Stimulated activated memory B cell treated with anti-CD40 and anti-IgM and Interleukin-4, amounts not matched to agents 10 μg/mL and 1 μg/mL and 100 μg/mL, for 72 hours (primary cell): ENCODE measurements around the gene CLCN3.
"Not testable (repeated sequence)": the region's sequence is repeated elsewhere in the genome, so short reads cannot be mapped to it uniquely, and the experiment has no call there.

Experiments used
- ATAC-seq: fragments of 150-1000 bp; cut with Tn5 transposase; 2 replicates; pipeline ENCODE4 v1.10.0; 2021
- H3K27ac Mint-ChIP-seq: one replicate; pipeline ENCODE4 v1.8.0; 2022; ENCODE audit warnings: mild to moderate bottlenecking, mixed read lengths
- H3K27me3 Mint-ChIP-seq: one replicate; pipeline ENCODE4 v1.8.0; 2022; ENCODE audit warnings: mixed read lengths
- H3K36me3 Mint-ChIP-seq: one replicate; pipeline ENCODE4 v1.8.0; 2022; ENCODE audit warnings: mixed read lengths
- H3K4me1 Mint-ChIP-seq: one replicate; pipeline ENCODE4 v1.8.0; 2022; ENCODE audit warnings: mixed read lengths
- H3K4me3 Mint-ChIP-seq: one replicate; pipeline ENCODE4 v1.8.0; 2022; ENCODE audit warnings: mild to moderate bottlenecking, moderate library complexity, mixed read lengths
- H3K9me3 Mint-ChIP-seq: one replicate; pipeline ENCODE4 v1.8.0; 2022; ENCODE audit warnings: mixed read lengths

CLCN3 gene

GRCh38 chr4:169744601-169745000 lies 124.2 kb downstream of the CLCN3 start:
- Mint-ChIP-seq H3K9me3 (no peaks in the 10 kb centered on the region), H3K4me3 (no peak overlapping the region), H3K27ac (no peak overlapping the region), H3K27me3 (no peaks in the 10 kb centered on the region), H3K4me1 (no peaks in the 10 kb centered on the region), H3K36me3 (peaks cover 31% of the 10 kb centered on the region)
- no peak for ATAC-seq

- no peak for ATAC-seq
- H3K4me3 Mint-ChIP-seq: no peak overlapping the region
- no peaks in the 10 kb centered on the region for H3K9me3 Mint-ChIP-seq
- H3K27ac Mint-ChIP-seq: no peak overlapping the region
- peaks cover 32% of the 10 kb centered on the region for H3K36me3 Mint-ChIP-seq
- no peaks in the 10 kb centered on the region for H3K27me3 Mint-ChIP-seq
- no peaks in the 10 kb centered on the region for H3K4me1 Mint-ChIP-seq
Measured at GRCh38 chr4:169745291-169745690, 124.9 kb downstream of the CLCN3 start.

GRCh38 chr4:169756971-169757574 lies 136.7 kb downstream of the CLCN3 start:
- Mint-ChIP-seq H3K4me3 (peak overlapping the region; percentile 90), H3K4me1 (peaks cover 26% of the 10 kb centered on the region), H3K27me3 (no peaks in the 10 kb centered on the region), H3K9me3 (no peaks in the 10 kb centered on the region), H3K36me3 (peaks cover 5% of the 10 kb centered on the region), H3K27ac (peak overlapping the region; percentile 76)
- ATAC-seq: peak; percentile 3

GRCh38 chr4:169757575-169758184 lies 137.3 kb downstream of the CLCN3 start, which contains the start of gene HPF1:
TSS of gene HPF1 (minus strand) at chr4:169757944. CDS start at chr4:169757877, 67 bp downstream.
- peak; percentile 97 for ATAC-seq
- Mint-ChIP-seq H3K27me3 (no peaks in the 10 kb centered on the region), H3K36me3 (peaks cover under 1% of the 10 kb centered on the region), H3K4me3 (peak within 1 kb of the TSS; percentile 90), H3K27ac (peak within 1 kb of the TSS; percentile 76), H3K9me3 (no peaks in the 10 kb centered on the region), H3K4me1 (peaks cover 26% of the 10 kb centered on the region)

- Mint-ChIP-seq H3K27ac (peak overlapping the region; percentile 76), H3K4me1 (peaks cover 26% of the 10 kb centered on the region), H3K4me3 (peak overlapping the region; percentile 90), H3K36me3 (no peaks in the 10 kb centered on the region), H3K27me3 (no peaks in the 10 kb centered on the region), H3K9me3 (no peaks in the 10 kb centered on the region)
- no peak for ATAC-seq
Measured at GRCh38 chr4:169758401-169758962, 138.1 kb downstream of the CLCN3 start.

- H3K9me3 Mint-ChIP-seq: no peaks in the 10 kb centered on the region
- H3K4me3 Mint-ChIP-seq: no peak overlapping the region
- H3K4me1 Mint-ChIP-seq: peaks cover 18% of the 10 kb centered on the region
Measured at GRCh38 chr4:169761846-169762245, 141.5 kb downstream of the CLCN3 start.

GRCh38 chr4:169765835-169766234 lies 145.5 kb downstream of the CLCN3 start:
- H3K27ac Mint-ChIP-seq: no peak overlapping the region
- no peaks in the 10 kb centered on the region for H3K27me3 Mint-ChIP-seq
- ATAC-seq: no peak
- H3K4me3 Mint-ChIP-seq: no peak overlapping the region
- no peaks in the 10 kb centered on the region for H3K36me3 Mint-ChIP-seq
- peaks cover 3% of the 10 kb centered on the region for H3K4me1 Mint-ChIP-seq
- no peaks in the 10 kb centered on the region for H3K9me3 Mint-ChIP-seq

More at GRCh38 chr4:169761846-169762245, 141.5 kb downstream of the CLCN3 start:
- no peak for ATAC-seq
- H3K36me3 Mint-ChIP-seq: no peaks in the 10 kb centered on the region
- H3K27me3 Mint-ChIP-seq: no peaks in the 10 kb centered on the region
- H3K27ac Mint-ChIP-seq: no peak overlapping the region

GRCh38 chr4:169766741-169767140 lies 146.4 kb downstream of the CLCN3 start:
- H3K4me1 Mint-ChIP-seq: peaks cover 5% of the 10 kb centered on the region
- H3K36me3 Mint-ChIP-seq: no peaks in the 10 kb centered on the region
- no peaks in the 10 kb centered on the region for H3K9me3 Mint-ChIP-seq
- ATAC-seq: no peak
- no peak overlapping the region for H3K4me3 Mint-ChIP-seq
- no peak overlapping the region for H3K27ac Mint-ChIP-seq
- no peaks in the 10 kb centered on the region for H3K27me3 Mint-ChIP-seq

GRCh38 chr4:169768385-169768784 lies 148.0 kb downstream of the CLCN3 start:
- ATAC-seq: no peak
- no peaks in the 10 kb centered on the region for H3K9me3 Mint-ChIP-seq
- no peaks in the 10 kb centered on the region for H3K36me3 Mint-ChIP-seq
- no peak overlapping the region for H3K27ac Mint-ChIP-seq
- H3K27me3 Mint-ChIP-seq: no peaks in the 10 kb centered on the region
- H3K4me3 Mint-ChIP-seq: no peak overlapping the region
- peaks cover 5% of the 10 kb centered on the region for H3K4me1 Mint-ChIP-seq

GRCh38 chr4:169770416-169770815 lies 150.0 kb downstream of the CLCN3 start:
- H3K27me3 Mint-ChIP-seq: peaks cover 14% of the 10 kb centered on the region
- peaks cover 8% of the 10 kb centered on the region for H3K4me1 Mint-ChIP-seq
- no peaks in the 10 kb centered on the region for H3K9me3 Mint-ChIP-seq
- H3K36me3 Mint-ChIP-seq: no peaks in the 10 kb centered on the region
- no peak overlapping the region for H3K4me3 Mint-ChIP-seq
- no peak overlapping the region for H3K27ac Mint-ChIP-seq
- ATAC-seq: no peak

GRCh38 chr4:169771556-169772080 lies 151.2 kb downstream of the CLCN3 start:
- H3K4me3 Mint-ChIP-seq: not testable (repeated sequence)

More at GRCh38 chr4:169771556-169772080, 151.2 kb downstream of the CLCN3 start:
- H3K9me3 Mint-ChIP-seq, H3K36me3 Mint-ChIP-seq, H3K27ac Mint-ChIP-seq, ATAC-seq: not testable (repeated sequence)
- H3K4me1 Mint-ChIP-seq: peaks cover 13% of the 10 kb centered on the region
- H3K27me3 Mint-ChIP-seq: peaks cover 24% of the 10 kb centered on the region
